Erythroblast (primary cell): Measurements from ENCODE around the gene CDHR2.

ENCODE experiments used
- GATA1 ChIP-seq: IDR thresholded peaks from 2 replicates; pipeline ENCODE4 v1.6.1; 2011; ENCODE audit warnings: low read depth, mild to moderate bottlenecking, control low read depth, low read length, moderate library complexity
- POLR2A ChIP-seq: IDR thresholded peaks from 2 replicates; pipeline ENCODE4 v1.6.1; 2011; ENCODE audit warnings: mild to moderate bottlenecking, low read length

- no peak for TF ChIP-seq POLR2A
- no peak for TF ChIP-seq GATA1
These were observed 79.5 kb downstream of the CDHR2 start for GRCh38 chr5:176628406-176629228.
